ENCODE measurements around the gene CTCF.

The CTCF gene

GRCh38 chr16:67552476-67552875, 9.8 kb upstream of the CTCF start:
- H3K36me3 ChIP-seq (ENCODE audit: control insufficient read depth, insufficient read depth, low read length) = no peaks in the 10 kb centered on the region; the same call in 1 of the 2 replicates
- no peaks in the 10 kb centered on the region for H3K27me3 ChIP-seq (replicated peaks; ENCODE audit: control insufficient read depth, insufficient read depth, low read length)
- DNase-seq (ENCODE audit: extremely low read depth, insufficient read length) = no peak
- no peak for TF ChIP-seq CTCF (IDR thresholded peaks at IDR 0.05; ENCODE audit: insufficient read depth, low read length, poor library complexity, severe bottlenecking)
- H3K4me3 ChIP-seq (replicated peaks; ENCODE audit: low read depth, low read length) = no peak overlapping the region

DNA sequence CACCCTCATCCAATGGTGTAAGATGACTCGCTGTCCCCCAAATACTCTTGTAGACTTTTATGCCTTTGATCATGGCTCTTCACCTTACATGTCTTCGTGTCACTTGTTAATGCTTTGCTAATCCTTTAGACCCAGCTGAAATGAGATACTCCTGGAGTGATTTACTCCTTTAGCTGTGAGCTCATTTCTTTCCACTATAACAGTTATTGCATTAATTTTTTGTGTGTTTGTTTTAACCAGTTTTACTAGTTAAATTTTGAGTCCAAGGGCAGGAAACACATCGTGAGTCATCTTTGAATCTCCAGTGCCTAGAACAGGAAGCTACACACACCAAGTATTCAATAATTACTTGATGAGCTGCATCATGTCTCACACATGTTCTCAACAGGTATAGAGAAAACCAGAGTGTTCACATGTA, 6.5 kb upstream of the CTCF start:
- no peak for DNase-seq (ENCODE audit: extremely low read depth, insufficient read length)
- H3K4me3 ChIP-seq (replicated peaks; ENCODE audit: low read depth, low read length) = no peak overlapping the region
- H3K36me3 ChIP-seq (ENCODE audit: control insufficient read depth, insufficient read depth, low read length) = no peaks in the 10 kb centered on the region
- H3K27me3 ChIP-seq (replicated peaks; ENCODE audit: control insufficient read depth, insufficient read depth, low read length) = no peaks in the 10 kb centered on the region
- TF ChIP-seq CTCF (IDR thresholded peaks at IDR 0.05; ENCODE audit: insufficient read depth, low read length, poor library complexity, severe bottlenecking) = no peak

GRCh38 chr16:67558859-67559258, 3.5 kb upstream of the CTCF start:
- DNase-seq (ENCODE audit: extremely low read depth, insufficient read length) = no peak
- no peaks in the 10 kb centered on the region; the same call in 1 of the 2 replicates for H3K36me3 ChIP-seq (ENCODE audit: control insufficient read depth, insufficient read depth, low read length)
- H3K4me3 ChIP-seq (replicated peaks; ENCODE audit: low read depth, low read length) = no peak overlapping the region
- H3K27me3 ChIP-seq (replicated peaks; ENCODE audit: control insufficient read depth, insufficient read depth, low read length) = no peaks in the 10 kb centered on the region
- no peak for TF ChIP-seq CTCF (IDR thresholded peaks at IDR 0.05; ENCODE audit: insufficient read depth, low read length, poor library complexity, severe bottlenecking)

- DNase-seq (ENCODE audit: extremely low read depth, insufficient read length) = no peak
- Histone ChIP-seq H3K4me3 (replicated peaks; ENCODE audit: low read depth, low read length) (peak overlapping the region; percentile 79), H3K36me3 (ENCODE audit: control insufficient read depth, insufficient read depth, low read length) (no peaks in the 10 kb centered on the region; the same call in 1 of the 2 replicates), H3K27me3 (replicated peaks; ENCODE audit: control insufficient read depth, insufficient read depth, low read length) (no peaks in the 10 kb centered on the region)
- TF ChIP-seq CTCF (IDR thresholded peaks at IDR 0.05; ENCODE audit: insufficient read depth, low read length, poor library complexity, severe bottlenecking) = no peak
Measured at GRCh38 chr16:67560827-67561342, 1.4 kb upstream of the CTCF start.

GRCh38 chr16:67561501-67561823, 864 bp upstream of the CTCF start:
- Histone ChIP-seq H3K36me3 (ENCODE audit: control insufficient read depth, insufficient read depth, low read length) (no peaks in the 10 kb centered on the region; the same call in 1 of the 2 replicates), H3K27me3 (replicated peaks; ENCODE audit: control insufficient read depth, insufficient read depth, low read length) (no peaks in the 10 kb centered on the region), H3K4me3 (replicated peaks; ENCODE audit: low read depth, low read length) (peak overlapping the region; percentile 79)
- no peak for TF ChIP-seq CTCF (IDR thresholded peaks at IDR 0.05; ENCODE audit: insufficient read depth, low read length, poor library complexity, severe bottlenecking)
- DNase-seq (ENCODE audit: extremely low read depth, insufficient read length) = no peak
